Measurements from ENCODE around the gene OGFOD3.
"Not testable (repeated sequence)": the region's sequence is repeated elsewhere in the genome, so short reads cannot be mapped to it uniquely, and the experiment has no call there.

OGFOD3 gene

GRCh38 chr17:82350182-82351030 is 68.0 kb downstream of the OGFOD3 start:
- FAIRE-seq, result no peak

GRCh38 chr17:82349287-82349701 is 69.1 kb downstream of the OGFOD3 start:
- peak; percentile 74 for FAIRE-seq

GRCh38 chr17:82348866-82349265 is 69.5 kb downstream of the OGFOD3 start:
- FAIRE-seq, result no peak

GRCh38 chr17:82348434-82348833 is 70.0 kb downstream of the OGFOD3 start:
- no peak for FAIRE-seq

GRCh38 chr17:82347994-82348393 is 70.4 kb downstream of the OGFOD3 start:
- FAIRE-seq, result not testable (repeated sequence)

GRCh38 chr17:82346342-82347300 is 71.8 kb downstream of the OGFOD3 start:
- FAIRE-seq, result no peak

GRCh38 chr17:82345151-82345976 is 73.0 kb downstream of the OGFOD3 start:
- no peak for FAIRE-seq

GRCh38 chr17:82344175-82344907 is 74.0 kb downstream of the OGFOD3 start:
- FAIRE-seq, result no peak

- no peak for FAIRE-seq
Measured at GRCh38 chr17:82343560-82343959, 74.8 kb downstream of the OGFOD3 start.

- FAIRE-seq, result no peak
Measured at GRCh38 chr17:82342361-82343079, 75.9 kb downstream of the OGFOD3 start.

GRCh38 chr17:82339634-82340580 is 78.5 kb downstream of the OGFOD3 start:
- FAIRE-seq, result no peak
